T-cell (primary cell): ENCODE results near the gene APOA4. TPM values are rescaled to one million over a fixed set of nuclear protein-coding genes. Genes with fewer than 3 reads are reported as not detected.

ENCODE experiments used
- ATAC-seq, 4 experiments: fragments of 200-7000 bp in 3 of 4; fragments of 150-1000 bp in 1 of 4; cut with Tn5 transposase; replicated peaks in 1 of 4; 1 replicate in 3 of 4; 2 replicates in 1 of 4; pipeline ENCODE4 v1.10.0; 2021; ENCODE audit warnings: moderate library complexity in 3 of 4, mild to moderate bottlenecking in 2 of 4, moderate number of reproducible peaks in 1 of 4
- CTCF ChIA-PET, 2 donors: fragments of 300-600 bp; sonication (Branson Sonifier 250); formaldehyde crosslinking; loops; one replicate each; lab custom pipeline; 2022; ENCODE audit warnings: antibody characterized with exemption in 2 of 2; lab: Charles Lee
- POLR2A ChIA-PET, 2 donors: fragments of 300-600 bp; sonication (Branson Sonifier 250); formaldehyde crosslinking; loops; one replicate each; lab custom pipeline; 2022; ENCODE audit warnings: antibody characterized with exemption in 2 of 2; lab: Charles Lee
- DNase-seq, 35 experiments: peaks; one replicate each; pipeline versions ENCODE4 v3.0.0 to v3.0.0-alpha.2; 2013 to 2023
- H3K27ac ChIP-seq: one replicate; pipeline ENCODE4 v1.5.1; 2013; ENCODE audit warnings: low read length
- H3K27me3 ChIP-seq, 2 experiments: replicated peaks in 1 of 2; 1 replicate in 1 of 2; 2 replicates in 1 of 2; pipeline versions ENCODE4 v1.6.1 to v1.7.0; 2013; ENCODE audit warnings: low read length in 1 of 2, mixed read lengths in 1 of 2; ENCODE audit not compliant: control insufficient read depth in 2 of 2, insufficient read depth in 2 of 2; ENCODE audit errors: extremely low read depth in 1 of 2
- H3K36me3 ChIP-seq, 2 donors: 1 replicate in 1 of 2; 2 replicates in 1 of 2; pipeline versions ENCODE4 v1.6.1 to v1.7.0; 2013; ENCODE audit warnings: low read length in 1 of 2; ENCODE audit not compliant: control insufficient read depth in 2 of 2, insufficient read depth in 1 of 2; ENCODE audit errors: extremely low read depth in 1 of 2
- H3K4me1 ChIP-seq, 2 experiments: 1 replicate in 1 of 2; 2 replicates in 1 of 2; pipeline versions ENCODE4 v1.6.1 to v1.7.0; 2013; ENCODE audit warnings: low read length in 2 of 2, mixed read lengths in 1 of 2; ENCODE audit not compliant: insufficient read depth in 2 of 2, control insufficient read depth in 1 of 2; ENCODE audit errors: extremely low read depth in 1 of 2
- H3K4me3 ChIP-seq, 2 donors: 1 replicate in 1 of 2; 2 replicates in 1 of 2; pipeline versions ENCODE4 v1.5.1 to v1.7.0; 2013; ENCODE audit warnings: mild to moderate bottlenecking in 2 of 2, low read length in 1 of 2, moderate library complexity in 1 of 2; ENCODE audit not compliant: control insufficient read depth in 1 of 2; ENCODE audit errors: extremely low read depth in 1 of 2
- H3K9me3 ChIP-seq: 2 replicates; pipeline ENCODE4 v1.7.0; 2013
- H3K27ac Mint-ChIP-seq, 2 donors: one replicate each; pipeline ENCODE4 v1.8.0; 2020 to 2021; ENCODE audit warnings: mild to moderate bottlenecking in 2 of 2, mixed read lengths in 2 of 2
- H3K27me3 Mint-ChIP-seq, 2 donors: one replicate each; pipeline ENCODE4 v1.8.0; 2021 to 2022; ENCODE audit warnings: mixed read lengths in 2 of 2
- H3K36me3 Mint-ChIP-seq: one replicate; pipeline ENCODE4 v1.8.0; 2021; ENCODE audit warnings: mixed read lengths
- H3K4me1 Mint-ChIP-seq, 3 donors: one replicate each; pipeline ENCODE4 v1.8.0; 2020 to 2022; ENCODE audit warnings: mixed read lengths in 3 of 3, mild to moderate bottlenecking in 1 of 3
- H3K4me3 Mint-ChIP-seq, 3 donors: one replicate each; pipeline ENCODE4 v1.8.0; 2020 to 2022; ENCODE audit warnings: mild to moderate bottlenecking in 3 of 3, mixed read lengths in 3 of 3, moderate library complexity in 3 of 3
- H3K9me3 Mint-ChIP-seq, 3 donors: one replicate each; pipeline ENCODE4 v1.8.0; 2020 to 2022; ENCODE audit warnings: mixed read lengths in 3 of 3
- WGBS: methylation state at CpG from one replicate; pipeline ENCODE4 v1.1.5; 2013; ENCODE audit warnings: missing lambda C conversion rate; ENCODE audit not compliant: insufficient coverage; 5-methylcytosine and 5-hydroxymethylcytosine counted together
- total RNA-seq, 35 experiments: library from RNA in 6 of 35; stranded (reverse) in 6 of 35; fragments of 120-200 nt in 1 of 35; gene quantifications; one replicate each; pipeline versions ENCODE4 v1.2.1 to v1.2.4 and lab custom pipeline; 2013 to 2026

Gene APOA4
- total RNA-seq (not detected), total RNA-seq (lab: John Stamatoyannopoulos, UW) (0 to 0.08 (median 0) reads per million in 29 experiments)
- not detected for total RNA-seq (2013)

GRCh38 chr11:116823031-116823843, at the start of gene APOA4:
Gene APOA4 (minus strand): TSS chr11:116823304. CDS start chr11:116823191, 113 bp downstream.
- Histone ChIP-seq H3K36me3 (no peaks in the 10 kb centered on the region), H3K27me3 (peaks cover 0 to 3% of the 10 kb centered on the region in 2 experiments), H3K27ac (no peak within 1 kb of the TSS), H3K4me1 (no peaks in the 10 kb centered on the region), H3K9me3 (no peaks in the 10 kb centered on the region), H3K4me3 (no peak within 1 kb of the TSS)
- CTCF ChIA-PET: interaction anchor here in 1 of 2 donors (0.6 kb wide), 2 partner anchors 34 to 272 kb away, joined by 3 to 4 read pairs; no protein-coding TSS in a partner anchor
- no peak within 1 kb of the TSS for H3K4me3 Mint-ChIP-seq
- no peak within 1 kb of the TSS for H3K27ac Mint-ChIP-seq
- no peaks in the 10 kb centered on the region for H3K27me3 Mint-ChIP-seq
- POLR2A ChIA-PET: no interaction called here
- no peaks in the 10 kb centered on the region for H3K4me1 Mint-ChIP-seq
- H3K36me3 Mint-ChIP-seq: no peaks in the 10 kb centered on the region
- WGBS: 73% methylated on average over 7 of the region's 16 CpGs
- no peaks in the 10 kb centered on the region for H3K9me3 Mint-ChIP-seq
- DNase-seq (no peak), ATAC-seq (no peak)

- CTCF ChIA-PET: interaction anchor here in 1 of 2 donors (0.7 kb wide), 1 partner anchor 206 kb away, joined by 3 read pairs; no protein-coding TSS in a partner anchor
- Mint-ChIP-seq H3K9me3 (no peaks in the 10 kb centered on the region), H3K27ac (peak overlapping the region in 1 of 2 donors; percentile 13), H3K4me1 (peaks cover 0 to 2% (median 0%) of the 10 kb centered on the region in 3 donors), H3K36me3 (peaks cover 81% of the 10 kb centered on the region), H3K27me3 (no peaks in the 10 kb centered on the region), H3K4me3 (no peak overlapping the region)
- no peak overlapping the region for H3K4me3 ChIP-seq
- no peaks in the 10 kb centered on the region for H3K9me3 ChIP-seq
- ATAC-seq: no peak
- H3K36me3 ChIP-seq: peaks cover 20 to 88% of the 10 kb centered on the region in 2 donors
- POLR2A ChIA-PET: interaction anchor here in 1 of 2 donors (0.6 kb wide), 1 partner anchor 17 kb away, joined by 3 read pairs; no protein-coding TSS in a partner anchor
- no peaks in the 10 kb centered on the region for H3K4me1 ChIP-seq
- no peak overlapping the region for H3K27ac ChIP-seq
- WGBS: 93% methylated on average over 2 of the region's 3 CpGs
- no peak for DNase-seq
- no peaks in the 10 kb centered on the region for H3K27me3 ChIP-seq
Observed at GRCh38 chr11:116871248-116871647, 48.1 kb upstream of the APOA4 start.

- Histone ChIP-seq H3K27ac (no peak overlapping the region), H3K9me3 (no peaks in the 10 kb centered on the region), H3K27me3 (no peaks in the 10 kb centered on the region), H3K4me3 (no peak overlapping the region), H3K4me1 (no peaks in the 10 kb centered on the region), H3K36me3 (peaks cover 19 to 88% of the 10 kb centered on the region in 2 donors)
- H3K36me3 Mint-ChIP-seq: peaks cover 82% of the 10 kb centered on the region
- ChIA-PET CTCF (interaction anchor here in 1 of 2 donors (0.8 kb wide), 1 partner anchor 80 kb away, joined by 3 read pairs; no protein-coding TSS in a partner anchor), POLR2A (interaction anchor here in 1 of 2 donors (0.6 kb wide), 1 partner anchor 70 kb away, joined by 5 read pairs; no protein-coding TSS in a partner anchor)
- H3K27me3 Mint-ChIP-seq: no peaks in the 10 kb centered on the region
- WGBS: 71% methylated on average over 3 of the region's 3 CpGs
- no peaks in the 10 kb centered on the region for H3K9me3 Mint-ChIP-seq
- DNase-seq: no peak
- ATAC-seq: no peak
- H3K27ac Mint-ChIP-seq: peak overlapping the region in 1 of 2 donors; percentile 61
- H3K4me1 Mint-ChIP-seq: peaks cover 0 to 2% (median 0%) of the 10 kb centered on the region in 3 donors
- no peak overlapping the region for H3K4me3 Mint-ChIP-seq
Observed at GRCh38 chr11:116870054-116870453, 47.0 kb upstream of the APOA4 start.

- H3K4me3 Mint-ChIP-seq: no peak overlapping the region
- CTCF ChIA-PET: interaction anchor here in 1 of 2 donors (0.8 kb wide), 1 partner anchor 79 kb away, joined by 3 read pairs; no protein-coding TSS in a partner anchor
- Histone ChIP-seq H3K36me3 (peaks cover 17 to 88% of the 10 kb centered on the region in 2 donors), H3K27me3 (no peaks in the 10 kb centered on the region), H3K4me1 (no peaks in the 10 kb centered on the region), H3K4me3 (no peak overlapping the region), H3K27ac (no peak overlapping the region), H3K9me3 (no peaks in the 10 kb centered on the region)
- no peaks in the 10 kb centered on the region for H3K27me3 Mint-ChIP-seq
- ATAC-seq: no peak
- H3K4me1 Mint-ChIP-seq: peaks cover 0 to 2% (median 0%) of the 10 kb centered on the region in 3 donors
- WGBS: 60% methylated on average over 1 of the region's 4 CpGs
- POLR2A ChIA-PET: interaction anchor here in 1 of 2 donors (0.6 kb wide), 1 partner anchor 70 kb away, joined by 5 read pairs; no protein-coding TSS in a partner anchor
- DNase-seq: no peak
- H3K27ac Mint-ChIP-seq: peak overlapping the region in 1 of 2 donors; percentile 61
- H3K9me3 Mint-ChIP-seq: no peaks in the 10 kb centered on the region
- H3K36me3 Mint-ChIP-seq: peaks cover 82% of the 10 kb centered on the region
Observed at GRCh38 chr11:116869610-116870009, 46.5 kb upstream of the APOA4 start.

- Histone ChIP-seq H3K4me3 (no peak overlapping the region), H3K27ac (no peak overlapping the region), H3K9me3 (no peaks in the 10 kb centered on the region), H3K36me3 (peaks cover 13 to 89% of the 10 kb centered on the region in 2 donors), H3K27me3 (no peaks in the 10 kb centered on the region), H3K4me1 (no peaks in the 10 kb centered on the region)
- POLR2A ChIA-PET: no interaction called here
- Mint-ChIP-seq H3K4me1 (peaks cover 0 to 2% (median 0%) of the 10 kb centered on the region in 3 donors), H3K27ac (no peak overlapping the region), H3K4me3 (no peak overlapping the region), H3K9me3 (no peaks in the 10 kb centered on the region), H3K27me3 (no peaks in the 10 kb centered on the region), H3K36me3 (peaks cover 85% of the 10 kb centered on the region)
- 100% methylated on average over 2 of the region's 3 CpGs for WGBS
- DNase-seq (no peak), ATAC-seq (no peak)
- CTCF ChIA-PET: interaction anchor here in 1 of 2 donors (1.5 kb wide), 1 partner anchor 32 kb away, joined by 4 read pairs; no protein-coding TSS in a partner anchor
Observed at GRCh38 chr11:116868066-116868465, 45.0 kb upstream of the APOA4 start.

GRCh38 chr11:116867619-116868018, 44.5 kb upstream of the APOA4 start:
- H3K27ac Mint-ChIP-seq: no peak overlapping the region
- no peaks in the 10 kb centered on the region for H3K27me3 Mint-ChIP-seq
- Histone ChIP-seq H3K27ac (no peak overlapping the region), H3K36me3 (peaks cover 13 to 86% of the 10 kb centered on the region in 2 donors), H3K27me3 (no peaks in the 10 kb centered on the region), H3K9me3 (no peaks in the 10 kb centered on the region), H3K4me1 (no peaks in the 10 kb centered on the region), H3K4me3 (no peak overlapping the region)
- H3K9me3 Mint-ChIP-seq: no peaks in the 10 kb centered on the region
- ChIA-PET POLR2A (no interaction called here), CTCF (interaction anchor here in 1 of 2 donors (1.5 kb wide), 1 partner anchor 32 kb away, joined by 4 read pairs; no protein-coding TSS in a partner anchor)
- H3K36me3 Mint-ChIP-seq: peaks cover 81% of the 10 kb centered on the region
- no peak overlapping the region for H3K4me3 Mint-ChIP-seq
- ATAC-seq (no peak), DNase-seq (no peak)
- no peaks in the 10 kb centered on the region for H3K4me1 Mint-ChIP-seq
- WGBS: 99% methylated on average over 11 of the region's 11 CpGs
